Heart right ventricle (tissue), 16 donors: ENCODE data around the gene F13B. TPM values are rescaled to one million over a fixed set of nuclear protein-coding genes. Genes with fewer than 3 reads are reported as not detected.

Experiments
- ATAC-seq, 8 donors: fragments of 200-7000 bp; cut with Tn5 transposase; one replicate each; pipeline ENCODE4 v1.9.1; 2020; ENCODE audit warnings: mild to moderate bottlenecking in 8 of 8, moderate library complexity in 8 of 8, moderate number of reproducible peaks in 1 of 8
- DNase-seq, 2 donors: peaks; one replicate each; pipeline ENCODE4 v3.0.0-alpha.2; 2020
- H3K27ac ChIP-seq, 10 donors: fragments of 200-600 bp; sonication (generic) in 2 of 10; one replicate each; pipeline versions ENCODE4 v1.5.0 to v1.8.0; 2020 to 2022; ENCODE audit warnings: mild to moderate bottlenecking in 3 of 10
- H3K27me3 ChIP-seq, 7 donors: fragments of 200-600 bp; one replicate each; pipeline ENCODE4 v1.8.0; 2021 to 2022; ENCODE audit warnings: mild to moderate bottlenecking in 2 of 7
- H3K36me3 ChIP-seq, 9 donors: fragments of 200-600 bp; sonication (generic) in 1 of 9; one replicate each; pipeline versions ENCODE4 v1.5.0 to v1.8.0; 2020 to 2022; ENCODE audit warnings: mild to moderate bottlenecking in 2 of 9
- H3K4me1 ChIP-seq, 9 donors: fragments of 200-600 bp; sonication (generic) in 1 of 9; one replicate each; pipeline versions ENCODE4 v1.5.0 to v1.8.0; 2020 to 2022; ENCODE audit warnings: mild to moderate bottlenecking in 4 of 9
- H3K4me3 ChIP-seq, 10 donors: fragments of 200-600 bp; sonication (generic) in 2 of 10; one replicate each; pipeline versions ENCODE4 v1.5.0 to v1.8.0; 2020 to 2022; ENCODE audit warnings: mild to moderate bottlenecking in 7 of 10, moderate library complexity in 2 of 10
- H3K9me3 ChIP-seq, 11 donors: fragments of 200-600 bp in 10 of 11; sonication (generic) in 2 of 11; one replicate each; pipeline versions ENCODE4 v1.5.0 to v1.8.0; 2013 to 2022; ENCODE audit warnings: mild to moderate bottlenecking in 2 of 11, control low read depth in 1 of 11, moderate library complexity in 1 of 11
- WGBS, 2 donors: extraction: QIAGEN DNeasy Blood & Tissue Kit; methylation state at CpG; one replicate each; pipeline ENCODE4 v1.1.7; 2013; ENCODE audit warnings: inconsistent platforms in 1 of 2; 5-methylcytosine and 5-hydroxymethylcytosine counted together
- intact Hi-C, 10 donors: fragments of 100-400 bp; cut with DNase I; formaldehyde crosslinking; loops; one replicate each; pipeline versions ENCODE4 v1.11.1 to v1.14.2; 2022
- polyA plus RNA-seq, 2 donors: library from polyadenylated mRNA; stranded (reverse); fragments of 200-250 nt; gene quantifications; one replicate each; pipeline ENCODE4 v1.2.3, GENCODE V29; 2013
- total RNA-seq, 10 donors: library from RNA; stranded (reverse); fragmentation: NEBNext Ultra II Directional in 3 of 10; extraction: Animal tissue kit (Norgen Biotek cat#: 25700) in 3 of 10; gene quantifications; one replicate each; pipeline versions ENCODE4 v1.2.1 to v1.2.4, GENCODE V29; 2021 to 2023
- TF ChIP-seq, protein P1 (sequence below), 9 donors: fragments of 200-600 bp; sonication (generic) in 2 of 9; IDR thresholded peaks; one replicate each; pipeline versions ENCODE4 v1.5.0 to v1.8.0; 2021 to 2022; ENCODE audit warnings: antibody characterized with exemption in 9 of 9, mild to moderate bottlenecking in 5 of 9, moderate library complexity in 1 of 9
- donor health status: Arrhythmogenic right ventricular cardiomyopathy.
- donor health status: ischemic (EF 13 %, LVEDD 7.1; RV severe dilation, severe dysfunction).
- donor health status: healthy with polysubstance abuse.
- donor health status: DM: no; HTN: yes; CAD: no.
- donor health status: DM: no; HTN: no; CAD: no.
- donor health status: ischemic (EF 25% LVEDD 6.9; RV normal size, moderate dysfunction).
- donor health status: ischemic (EF 25% LVEDD 5.7; RV mildly dilated, moderate dysfunction).
- donor health status: healthy.
- donor health status: DM: yes; HTN: yes; CAD: no.
- donor health status: Ischemic cardiomyopathy.
- donor health status: ischemic (EF 35%, LVEDD 5.7; RV mildly dilated, moderate dysfunction).
- donor health status: nonischemic (EF 11% LVEDD 7.7; RV severe dilation, severe dysfunction).
- donor health status: DM: yes; HTN: yes; CAD: no.
- donor health status: PGD.
- donor health status: ischemic (EF 29% LVEDD 5.4; RV normal size, mild dysfunction).
- donor health status: nonischemic (EF 23%, LVEDD 6.1; RV moderate dilation, normal function).

Gene F13B
- total and polyA plus RNA-seq, 12 donors: not detected

- no peak for ATAC-seq
- WGBS, 2 donors: 93 to 94% methylated on average over 1 of the region's 1 CpG
- Histone ChIP-seq H3K27ac (no peak overlapping the region), H3K4me3 (no peak overlapping the region), H3K27me3 (no peaks in the 10 kb centered on the region), H3K4me1 (no peaks in the 10 kb centered on the region), H3K36me3 (no peaks in the 10 kb centered on the region), H3K9me3 (peaks cover 0 to 14% (median 0%) of the 10 kb centered on the region in 11 donors)
- intact Hi-C loops: no loop called here
- DNase-seq: no peak
- TF ChIP-seq, protein P1, sequence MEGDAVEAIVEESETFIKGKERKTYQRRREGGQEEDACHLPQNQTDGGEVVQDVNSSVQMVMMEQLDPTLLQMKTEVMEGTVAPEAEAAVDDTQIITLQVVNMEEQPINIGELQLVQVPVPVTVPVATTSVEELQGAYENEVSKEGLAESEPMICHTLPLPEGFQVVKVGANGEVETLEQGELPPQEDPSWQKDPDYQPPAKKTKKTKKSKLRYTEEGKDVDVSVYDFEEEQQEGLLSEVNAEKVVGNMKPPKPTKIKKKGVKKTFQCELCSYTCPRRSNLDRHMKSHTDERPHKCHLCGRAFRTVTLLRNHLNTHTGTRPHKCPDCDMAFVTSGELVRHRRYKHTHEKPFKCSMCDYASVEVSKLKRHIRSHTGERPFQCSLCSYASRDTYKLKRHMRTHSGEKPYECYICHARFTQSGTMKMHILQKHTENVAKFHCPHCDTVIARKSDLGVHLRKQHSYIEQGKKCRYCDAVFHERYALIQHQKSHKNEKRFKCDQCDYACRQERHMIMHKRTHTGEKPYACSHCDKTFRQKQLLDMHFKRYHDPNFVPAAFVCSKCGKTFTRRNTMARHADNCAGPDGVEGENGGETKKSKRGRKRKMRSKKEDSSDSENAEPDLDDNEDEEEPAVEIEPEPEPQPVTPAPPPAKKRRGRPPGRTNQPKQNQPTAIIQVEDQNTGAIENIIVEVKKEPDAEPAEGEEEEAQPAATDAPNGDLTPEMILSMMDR (IDR thresholded peaks at IDR 0.05): no peak
Measured at GRCh38 chr1:197066277-197066676, 783 bp downstream of the F13B start.

DNA sequence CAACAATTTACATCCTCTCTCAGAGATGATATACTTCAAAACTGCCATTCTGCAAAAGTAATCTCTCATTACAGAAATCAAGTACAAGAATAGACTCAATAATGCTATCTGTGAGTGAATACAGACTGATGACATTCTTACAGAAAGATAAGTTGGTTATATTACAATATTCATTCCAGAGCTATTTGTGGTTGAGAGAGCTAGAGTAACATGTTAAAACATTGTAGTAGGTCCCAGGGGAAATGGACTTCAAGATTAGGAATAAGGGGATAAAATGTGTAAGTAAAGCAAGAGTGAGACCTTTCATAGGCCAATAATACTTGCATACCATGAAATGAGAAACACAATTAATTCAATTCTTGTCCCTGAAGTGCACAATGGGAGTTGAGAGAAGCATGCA, 1.5 kb downstream of the F13B start:
- ATAC-seq: no peak

GRCh38 chr1:197063212-197063611, 3.8 kb downstream of the F13B start:
- Histone ChIP-seq H3K27me3 (no peaks in the 10 kb centered on the region), H3K36me3 (no peaks in the 10 kb centered on the region), H3K4me3 (no peak overlapping the region), H3K4me1 (no peaks in the 10 kb centered on the region), H3K9me3 (no peaks in the 10 kb centered on the region), H3K27ac (no peak overlapping the region)
- WGBS, 2 donors: 80 to 81% methylated on average over 2 of the region's 2 CpGs
- DNase-seq (no peak), ATAC-seq (no peak)
- TF ChIP-seq, protein P1 (IDR thresholded peaks at IDR 0.05): no peak
- intact Hi-C loops: no loop called here

More for the DNA sequence above, 1.5 kb downstream of the F13B start:
- no peak overlapping the region for H3K27ac ChIP-seq
- TF ChIP-seq, protein P1 (IDR thresholded peaks at IDR 0.05): no peak
- peaks cover 0 to 12% (median 0%) of the 10 kb centered on the region in 11 donors for H3K9me3 ChIP-seq
- H3K4me3 ChIP-seq: no peak overlapping the region
- H3K36me3 ChIP-seq: no peaks in the 10 kb centered on the region
- intact Hi-C loops: no loop called here
- H3K27me3 ChIP-seq: no peaks in the 10 kb centered on the region
- H3K4me1 ChIP-seq: no peaks in the 10 kb centered on the region
- DNase-seq: no peak

DNA sequence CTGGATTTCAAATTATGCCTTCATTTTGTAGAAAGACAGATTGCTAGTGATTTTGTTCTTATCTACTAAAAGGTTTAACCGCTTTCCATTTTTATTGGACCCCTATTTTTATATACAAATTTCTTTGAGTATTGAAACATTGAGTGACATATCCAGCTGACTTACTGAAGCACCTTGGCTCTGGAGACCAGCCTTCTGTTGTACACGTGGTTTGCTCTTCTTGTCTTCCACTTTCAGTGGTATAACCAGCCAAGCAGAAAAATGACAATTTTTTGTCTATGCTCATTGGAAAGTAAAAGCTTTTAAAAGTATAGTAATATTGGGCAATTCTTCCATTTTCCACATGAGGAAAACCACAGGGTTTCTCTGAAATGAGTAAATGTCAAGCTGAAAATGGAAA, 4.4 kb downstream of the F13B start:
- H3K9me3 ChIP-seq: no peaks in the 10 kb centered on the region
- intact Hi-C loops: no loop called here
- ATAC-seq: no peak
- no peak for DNase-seq
- WGBS, 2 donors: 76 to 81% methylated on average over 2 of the region's 2 CpGs
- no peaks in the 10 kb centered on the region for H3K36me3 ChIP-seq
- TF ChIP-seq, protein P1 (IDR thresholded peaks at IDR 0.05): no peak
- no peaks in the 10 kb centered on the region for H3K27me3 ChIP-seq
- H3K27ac ChIP-seq: no peak overlapping the region
- H3K4me1 ChIP-seq: no peaks in the 10 kb centered on the region
- no peak overlapping the region for H3K4me3 ChIP-seq

DNA sequence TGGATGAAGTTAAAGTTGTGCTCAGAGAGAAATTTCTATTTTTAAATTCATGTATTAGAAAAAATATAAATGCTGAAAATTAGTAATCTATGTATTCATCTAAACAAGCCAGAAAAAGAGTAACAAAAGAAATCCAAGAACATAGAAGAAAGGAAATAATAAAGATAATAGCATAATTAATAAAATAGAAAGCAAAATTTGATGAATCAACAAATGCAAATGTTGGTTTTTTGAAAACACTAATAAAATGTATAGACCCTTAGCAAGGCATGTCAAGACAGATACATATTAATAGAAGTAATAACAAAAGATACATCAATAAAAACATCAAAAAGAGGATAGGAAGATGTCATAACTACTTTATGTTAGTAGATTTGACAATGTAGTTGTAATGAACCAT, 18.0 kb downstream of the F13B start:
- TF ChIP-seq, protein P1 (IDR thresholded peaks at IDR 0.05): no peak
- intact Hi-C loops: no loop called here
- Histone ChIP-seq H3K9me3 (peaks cover 0 to 12% (median 0%) of the 10 kb centered on the region in 11 donors), H3K36me3 (no peaks in the 10 kb centered on the region), H3K27me3 (no peaks in the 10 kb centered on the region), H3K4me1 (no peaks in the 10 kb centered on the region), H3K27ac (no peak overlapping the region), H3K4me3 (no peak overlapping the region)
- DNase-seq (no peak), ATAC-seq (no peak)
